HEK293 (cell line): ENCODE results near the gene SH3GL1.

ENCODE experiments used
- CTCF ChIA-PET: fragments of 350-600 bp; formaldehyde crosslinking; extraction: SDS; loops from one replicate; lab custom pipeline; 2021; ENCODE audit warnings: antibody characterized with exemption; lab: Yijun Ruan, JAX
- POLR2A ChIA-PET: fragments of 300-600 bp; formaldehyde crosslinking; extraction: SDS; loops from one replicate; lab custom pipeline; 2020; ENCODE audit warnings: antibody characterized with exemption, inconsistent platforms; lab: Yijun Ruan, JAX
- H3K27ac ChIP-seq: fragments of 200-500 bp; sonication (Bioruptor generic); 2 replicates; pipeline ENCODE4 v1.5.1; 2014; ENCODE audit warnings: low read depth, low read length, control low read depth, inconsistent platforms; ENCODE audit errors: extremely low read depth
- H3K36me3 ChIP-seq, 2 experiments: fragments of 200-500 bp in 1 of 2; sonication (Bioruptor generic) in 1 of 2; 1 replicate in 1 of 2; 2 replicates in 1 of 2; pipeline ENCODE4 v1.5.1; 2014 to 2017; ENCODE audit warnings: inconsistent platforms in 2 of 2, low read length in 2 of 2; ENCODE audit not compliant: control insufficient read depth in 2 of 2, insufficient read depth in 1 of 2
- H3K4me1 ChIP-seq: fragments of 200-500 bp; sonication (Bioruptor generic); 2 replicates; pipeline ENCODE4 v1.5.1; 2014; ENCODE audit warnings: mild to moderate bottlenecking, low read length, inconsistent platforms; ENCODE audit not compliant: control insufficient read depth, insufficient read depth
- H3K4me3 ChIP-seq: 2 replicates; pipeline ENCODE4 v1.5.1; 2011; ENCODE audit warnings: low read depth, mild to moderate bottlenecking, control low read depth, low read length, moderate library complexity
- H3K9me3 ChIP-seq: fragments of 200-500 bp; sonication (Bioruptor generic); 2 replicates; pipeline ENCODE4 v1.5.1; 2014; ENCODE audit warnings: low read depth, low read length, inconsistent platforms; ENCODE audit not compliant: control insufficient read depth, insufficient read depth
- IKZF3 ChIP-seq: fragments of 450-650 bp; IDR thresholded peaks from 2 replicates; pipeline ENCODE4 v1.5.0; 2018; ENCODE audit warnings: missing biosample characterization, mild to moderate bottlenecking, missing genetic modification characterization, moderate library complexity
- KLF17 ChIP-seq: fragments of 450-650 bp; formaldehyde crosslinking; IDR thresholded peaks from 2 replicates; pipeline ENCODE4 v1.5.1; 2016; ENCODE audit warnings: missing biosample characterization, missing genetic modification characterization
- PRDM10 ChIP-seq: fragments of 450-650 bp; formaldehyde crosslinking; IDR thresholded peaks from 2 replicates; pipeline ENCODE4 v1.5.1; 2016; ENCODE audit warnings: missing biosample characterization, missing genetic modification characterization
- SP3 ChIP-seq: fragments of 450-650 bp; formaldehyde crosslinking; IDR thresholded peaks from 2 replicates; pipeline ENCODE4 v1.5.1; 2016; ENCODE audit warnings: missing biosample characterization, missing genetic modification characterization
- ZBTB1 ChIP-seq: fragments of 450-650 bp; formaldehyde crosslinking; IDR thresholded peaks from 2 replicates; pipeline ENCODE4 v1.5.1; 2016; ENCODE audit warnings: missing biosample characterization, missing genetic modification characterization
- ZIC2 ChIP-seq: fragments of 450-650 bp; formaldehyde crosslinking; IDR thresholded peaks from 2 replicates; pipeline ENCODE4 v1.5.1; 2016; ENCODE audit warnings: missing biosample characterization, missing genetic modification characterization
- ZNF121 ChIP-seq: fragments of 450-650 bp; formaldehyde crosslinking; IDR thresholded peaks from 2 replicates; pipeline ENCODE4 v1.5.1; 2016; ENCODE audit warnings: missing biosample characterization, missing genetic modification characterization
- ZNF132 ChIP-seq: fragments of 450-650 bp; formaldehyde crosslinking; IDR thresholded peaks from 2 replicates; pipeline ENCODE4 v1.5.1; 2017; ENCODE audit warnings: missing biosample characterization, missing genetic modification characterization, borderline replicate concordance
- ZNF157 ChIP-seq: fragments of 450-650 bp; formaldehyde crosslinking; IDR thresholded peaks from 2 replicates; pipeline ENCODE4 v1.5.1; 2016; ENCODE audit warnings: missing biosample characterization, missing genetic modification characterization
- ZNF169 ChIP-seq: fragments of 450-650 bp; formaldehyde crosslinking; IDR thresholded peaks from 2 replicates; pipeline ENCODE4 v1.5.1; 2016; ENCODE audit warnings: missing biosample characterization, missing genetic modification characterization
- ZNF19 ChIP-seq: fragments of 450-650 bp; formaldehyde crosslinking; IDR thresholded peaks from 2 replicates; pipeline ENCODE4; 2016; ENCODE audit warnings: missing biosample characterization, missing genetic modification characterization, low read depth
- ZNF239 ChIP-seq: fragments of 450-650 bp; formaldehyde crosslinking; IDR thresholded peaks from 2 replicates; pipeline ENCODE4 v1.5.1; 2016; ENCODE audit warnings: missing biosample characterization, missing genetic modification characterization
- ZNF394 ChIP-seq: fragments of 450-650 bp; formaldehyde crosslinking; IDR thresholded peaks from 2 replicates; pipeline ENCODE4 v1.5.1; 2016; ENCODE audit warnings: missing biosample characterization, missing genetic modification characterization, mild to moderate bottlenecking, moderate library complexity, borderline replicate concordance
- ZNF518A ChIP-seq: fragments of 450-650 bp; formaldehyde crosslinking; conservative IDR thresholded peaks from 2 replicates; pipeline ENCODE4 v1.5.1; 2016; ENCODE audit warnings: low read depth, missing biosample characterization, missing genetic modification characterization
- ZNF600 ChIP-seq: fragments of 450-650 bp; formaldehyde crosslinking; IDR thresholded peaks from 2 replicates; pipeline ENCODE4 v1.5.1; 2016; ENCODE audit warnings: missing biosample characterization, missing genetic modification characterization
- ZSCAN18 ChIP-seq: fragments of 450-650 bp; formaldehyde crosslinking; IDR thresholded peaks from 2 replicates; pipeline ENCODE4 v1.5.1; 2016; ENCODE audit warnings: missing biosample characterization, missing genetic modification characterization
- ZSCAN23 ChIP-seq: fragments of 450-650 bp; formaldehyde crosslinking; IDR thresholded peaks from 2 replicates; pipeline ENCODE4 v1.5.1; 2016; ENCODE audit warnings: missing biosample characterization, missing genetic modification characterization

Gene SH3GL1

GRCh38 chr19:4373013-4373367 is 27.4 kb downstream of the SH3GL1 start (continued):
- TF ChIP-seq ZNF518A (tag by site-specific recombination) (no peak), SP3 (tag by site-specific recombination) (no peak), ZSCAN23 (tag by site-specific recombination) (no peak), ZNF169 (tag by site-specific recombination) (no peak), ZNF19 (tag by site-specific recombination) (no peak)
- TF ChIP-seq, all 188 proteins: peak for 0

- H3K27ac ChIP-seq = no peak overlapping the region
- CTCF ChIA-PET = interaction anchor here (0.8 to 1.1 kb wide), 2 partner anchors 20 to 28 kb away, joined by 3 to 4 read pairs; partner anchors contain the start of gene SH3GL1
- POLR2A ChIA-PET = interaction anchor here (0.6 kb wide), 1 partner anchor 21 kb away, joined by 5 read pairs; no protein-coding TSS in a partner anchor
- no peak for TF ChIP-seq ZNF157 (tag by site-specific recombination)
- TF ChIP-seq ZSCAN18 (tag by site-specific recombination) = no peak
- TF ChIP-seq ZIC2 (tag by site-specific recombination) = peak; percentile 32; the same call in 1 of the 2 replicates
- no peak for TF ChIP-seq ZNF239
- no peak for TF ChIP-seq IKZF3 (tag by site-specific recombination)
- TF ChIP-seq ZNF600 (tag by site-specific recombination) = peak; percentile 54; the same call in 1 of the 2 replicates
- no peak for TF ChIP-seq ZNF394
- no peak for TF ChIP-seq ZNF132 (tag by site-specific recombination)
- TF ChIP-seq ZBTB1 (tag by site-specific recombination) = no peak
- peaks cover 0 to 8% of the 10 kb centered on the region in 2 experiments; a peak in 1 of 3 replicates for H3K36me3 ChIP-seq
- H3K4me1 ChIP-seq = peaks cover 14% of the 10 kb centered on the region
- no peak overlapping the region for H3K4me3 ChIP-seq
- no peaks in the 10 kb centered on the region for H3K9me3 ChIP-seq
Measured at GRCh38 chr19:4372165-4373012, 28.0 kb downstream of the SH3GL1 start.

- POLR2A ChIA-PET = no interaction called here
- H3K4me3 ChIP-seq = no peak overlapping the region
Measured at GRCh38 chr19:4371247-4372164, 28.8 kb downstream of the SH3GL1 start.

More at GRCh38 chr19:4371247-4372164, 28.8 kb downstream of the SH3GL1 start:
- H3K27ac ChIP-seq = no peak overlapping the region
- no peaks in the 10 kb centered on the region for H3K9me3 ChIP-seq
- peaks cover 0 to 15% of the 10 kb centered on the region in 2 experiments; a peak in 2 of 3 replicates for H3K36me3 ChIP-seq
- CTCF ChIA-PET = interaction anchor here (0.6 kb wide), 1 partner anchor 205 kb away, joined by 3 read pairs; no protein-coding TSS in a partner anchor
- TF ChIP-seq ZNF600 (tag by site-specific recombination) (peak; percentile 74; the same call in 1 of the 2 replicates), PRDM10 (tag by site-specific recombination) (peak; percentile 20; the same call in 1 of the 2 replicates), ZNF121 (tag by site-specific recombination) (0 out of 2 replicates have a peak, but pooled peaks have one; percentile 64), ZIC2 (tag by site-specific recombination) (peak; percentile 53; the same call in 1 of the 2 replicates), KLF17 (no peak)
- peaks cover 14% of the 10 kb centered on the region for H3K4me1 ChIP-seq
